HL-60 (cell line): Measurements from ENCODE around the gene PSMC4.

ENCODE experiments used
- CTCF ChIP-seq: IDR thresholded peaks from one replicate; pipeline ENCODE4 v1.5.1; 2011; ENCODE audit warnings: low read length, control low read depth, inconsistent platforms; ENCODE audit not compliant: insufficient read depth
- POLR2AphosphoS5 ChIP-seq: IDR thresholded peaks from 2 replicates; pipeline ENCODE4 v1.6.1; 2012; ENCODE audit warnings: low read depth
- REST ChIP-seq: IDR thresholded peaks from 2 replicates; pipeline ENCODE4 v1.6.1; 2012; ENCODE audit warnings: low read depth; ENCODE audit not compliant: insufficient replicate concordance
- SPI1 ChIP-seq: IDR thresholded peaks from 2 replicates; pipeline ENCODE4 v1.6.1; 2012; ENCODE audit warnings: low read depth, mild to moderate bottlenecking, borderline replicate concordance

DNA sequence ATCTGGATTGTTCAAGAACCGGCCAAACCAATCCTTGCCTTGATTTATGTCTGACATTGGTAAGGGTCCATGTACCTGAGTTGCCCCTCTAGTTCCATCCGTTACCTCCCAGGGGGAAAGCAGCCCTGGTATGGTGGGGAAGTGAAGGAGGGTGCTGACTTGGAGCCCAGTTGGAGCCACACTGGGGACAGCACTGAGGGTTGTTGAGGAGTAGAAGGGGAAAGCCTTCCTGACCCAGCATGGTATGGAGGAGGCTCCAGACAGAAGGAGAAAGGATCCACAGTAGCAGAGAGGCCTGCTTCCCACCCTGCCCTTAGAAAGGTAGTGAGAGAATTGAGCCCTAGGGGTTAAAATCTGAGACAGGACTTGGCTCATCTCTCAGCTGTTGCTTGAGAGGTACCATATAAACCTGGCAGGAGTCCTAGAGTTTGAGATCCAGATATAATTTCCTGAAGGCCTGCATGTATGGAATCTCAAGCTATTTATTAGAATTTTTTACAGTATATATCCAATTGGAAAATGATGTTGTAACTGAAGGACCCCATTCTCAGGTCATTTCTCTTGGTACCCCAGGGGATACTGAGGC is 19.8 kb upstream of the PSMC4 start:
- TF ChIP-seq CTCF: no peak
- TF ChIP-seq SPI1: no peak
- no peak for TF ChIP-seq POLR2AphosphoS5
- no peak for TF ChIP-seq REST
